Measurements from ENCODE around the gene ACSS1.

The ACSS1 gene

DNA sequence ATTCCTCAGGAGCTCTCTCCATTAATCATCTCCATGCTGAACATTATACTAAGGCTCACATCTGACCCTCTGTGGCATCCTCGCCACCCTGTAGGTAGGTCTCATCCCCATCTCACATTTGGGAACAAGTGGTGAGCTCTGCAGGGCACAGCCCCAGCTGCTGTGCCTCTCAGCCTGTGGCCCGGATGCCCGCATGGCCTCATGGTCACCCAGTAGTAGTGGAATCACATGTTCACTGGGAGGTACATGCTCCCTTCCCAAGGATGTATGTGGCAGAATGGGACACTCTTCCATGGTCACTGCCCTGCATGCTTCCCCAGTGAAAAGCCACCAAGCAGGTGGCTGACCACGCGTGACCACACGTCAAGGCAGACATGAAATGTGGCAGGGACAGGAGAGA, 39.1 kb downstream of the ACSS1 start:
- Histone ChIP-seq H3K27me3 (ENCODE audit: control insufficient read depth in 1 of 2, insufficient read depth in 2 of 2, low read length in 2 of 2) (no peaks in the 10 kb centered on the region), H3K9me3 (ENCODE audit: control insufficient read depth in 2 of 2, low read length in 2 of 2) (no peaks in the 10 kb centered on the region), H3K9ac (ENCODE audit: low read length in 2 of 2) (no peak overlapping the region), H3K27ac (ENCODE audit: low read length) (no peak overlapping the region), H3K36me3 (ENCODE audit: control insufficient read depth in 2 of 2, insufficient read depth in 2 of 2, low read length in 2 of 2) (peaks cover 27 to 47% of the 10 kb centered on the region in 2 donors), H3K4me1 (ENCODE audit: control insufficient read depth, insufficient read depth, low read length) (peaks cover 4% of the 10 kb centered on the region), H3K4me3 (ENCODE audit: low read length in 2 of 2) (no peak overlapping the region)

DNA sequence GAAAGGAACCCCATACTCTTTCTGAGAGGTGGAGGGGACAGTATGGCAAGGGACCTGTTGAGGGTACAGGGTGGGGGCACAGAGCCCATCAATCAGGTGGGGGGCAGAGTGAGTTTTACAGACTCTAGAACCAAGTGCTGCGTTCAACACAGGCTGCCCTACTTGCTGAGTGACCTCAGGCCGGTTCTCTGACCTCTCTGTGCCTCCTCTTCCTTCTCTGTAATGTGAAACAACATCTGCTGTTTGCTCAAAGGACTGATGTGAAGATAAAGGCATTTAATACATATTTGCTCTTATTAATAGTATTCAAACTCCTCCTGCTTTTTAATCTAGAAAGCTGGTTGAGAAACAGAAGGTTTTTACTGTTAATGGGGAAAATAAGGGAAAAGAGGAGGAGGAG, 39.5 kb downstream of the ACSS1 start:
- Histone ChIP-seq H3K9me3 (ENCODE audit: control insufficient read depth in 2 of 2, low read length in 2 of 2) (no peaks in the 10 kb centered on the region), H3K4me3 (ENCODE audit: low read length in 2 of 2) (no peak overlapping the region), H3K9ac (ENCODE audit: low read length in 2 of 2) (no peak overlapping the region), H3K4me1 (ENCODE audit: control insufficient read depth, insufficient read depth, low read length) (peaks cover 4% of the 10 kb centered on the region), H3K27me3 (ENCODE audit: control insufficient read depth in 1 of 2, insufficient read depth in 2 of 2, low read length in 2 of 2) (no peaks in the 10 kb centered on the region), H3K27ac (ENCODE audit: low read length) (no peak overlapping the region), H3K36me3 (ENCODE audit: control insufficient read depth in 2 of 2, insufficient read depth in 2 of 2, low read length in 2 of 2) (peaks cover 30 to 51% of the 10 kb centered on the region in 2 donors)

DNA sequence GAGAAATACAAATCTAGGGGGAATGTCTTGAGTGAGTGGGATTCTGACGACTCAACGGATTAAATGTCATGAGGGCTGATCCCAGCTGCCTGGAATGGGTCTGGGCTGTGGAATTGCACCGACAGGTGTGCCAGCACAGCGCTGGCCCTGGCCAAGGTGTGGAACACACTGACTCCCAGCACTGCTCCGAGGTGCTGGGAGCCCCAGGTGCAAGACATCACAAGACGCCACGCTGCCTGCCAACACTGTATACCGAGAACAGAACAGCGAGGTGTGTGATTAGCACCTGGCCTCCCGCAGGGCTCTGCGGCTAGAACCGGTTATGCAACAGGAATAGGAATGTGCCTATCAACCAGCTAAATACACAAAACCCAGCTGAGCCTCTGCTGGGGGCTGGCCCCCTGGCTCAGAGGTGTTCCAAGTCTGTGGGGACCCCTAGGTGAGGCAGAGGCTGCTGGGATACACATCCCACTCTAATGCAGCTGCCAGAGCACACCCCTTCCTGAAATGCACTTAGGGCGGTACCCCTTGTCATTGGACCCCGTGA, 40.6 kb downstream of the ACSS1 start:
- H3K4me3 ChIP-seq (ENCODE audit: low read length in 2 of 2) = no peak overlapping the region
- peaks cover 4% of the 10 kb centered on the region for H3K4me1 ChIP-seq (ENCODE audit: control insufficient read depth, insufficient read depth, low read length)
- no peak overlapping the region for H3K27ac ChIP-seq (ENCODE audit: low read length)
- no peak overlapping the region for H3K9ac ChIP-seq (ENCODE audit: low read length in 2 of 2)
- H3K9me3 ChIP-seq (ENCODE audit: control insufficient read depth in 2 of 2, low read length in 2 of 2) = no peaks in the 10 kb centered on the region
- no peaks in the 10 kb centered on the region for H3K27me3 ChIP-seq (ENCODE audit: control insufficient read depth in 1 of 2, insufficient read depth in 2 of 2, low read length in 2 of 2)
- peaks cover 37 to 59% of the 10 kb centered on the region in 2 donors for H3K36me3 ChIP-seq (ENCODE audit: control insufficient read depth in 2 of 2, insufficient read depth in 2 of 2, low read length in 2 of 2)

DNA sequence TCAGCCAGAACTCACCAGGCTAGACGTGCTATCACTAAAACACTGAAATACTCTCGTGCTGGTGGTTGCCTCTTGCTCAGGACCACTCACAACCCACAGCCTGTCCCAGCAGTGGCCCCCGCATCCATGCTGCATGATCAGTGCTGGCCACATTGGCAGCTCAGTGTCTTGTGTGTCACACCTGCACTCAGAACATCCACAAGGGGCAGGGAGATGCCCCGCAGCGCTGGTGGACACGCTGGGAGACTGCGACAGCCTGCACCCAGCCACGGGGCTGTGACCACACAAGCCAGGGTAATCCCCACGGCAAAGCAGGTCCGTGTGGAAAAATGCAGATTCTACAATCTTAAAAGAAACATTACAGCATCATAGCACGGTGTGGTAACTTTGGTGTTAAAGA, 41.5 kb downstream of the ACSS1 start:
- H3K9me3 ChIP-seq (ENCODE audit: control insufficient read depth in 2 of 2, low read length in 2 of 2) = no peaks in the 10 kb centered on the region
- no peak overlapping the region for H3K4me3 ChIP-seq (ENCODE audit: low read length in 2 of 2)
- H3K4me1 ChIP-seq (ENCODE audit: control insufficient read depth, insufficient read depth, low read length) = peaks cover 4% of the 10 kb centered on the region
- H3K27ac ChIP-seq (ENCODE audit: low read length) = no peak overlapping the region
- H3K36me3 ChIP-seq (ENCODE audit: control insufficient read depth in 2 of 2, insufficient read depth in 2 of 2, low read length in 2 of 2) = peaks cover 45 to 68% of the 10 kb centered on the region in 2 donors
- no peaks in the 10 kb centered on the region for H3K27me3 ChIP-seq (ENCODE audit: control insufficient read depth in 1 of 2, insufficient read depth in 2 of 2, low read length in 2 of 2)
- no peak overlapping the region for H3K9ac ChIP-seq (ENCODE audit: low read length in 2 of 2)

DNA sequence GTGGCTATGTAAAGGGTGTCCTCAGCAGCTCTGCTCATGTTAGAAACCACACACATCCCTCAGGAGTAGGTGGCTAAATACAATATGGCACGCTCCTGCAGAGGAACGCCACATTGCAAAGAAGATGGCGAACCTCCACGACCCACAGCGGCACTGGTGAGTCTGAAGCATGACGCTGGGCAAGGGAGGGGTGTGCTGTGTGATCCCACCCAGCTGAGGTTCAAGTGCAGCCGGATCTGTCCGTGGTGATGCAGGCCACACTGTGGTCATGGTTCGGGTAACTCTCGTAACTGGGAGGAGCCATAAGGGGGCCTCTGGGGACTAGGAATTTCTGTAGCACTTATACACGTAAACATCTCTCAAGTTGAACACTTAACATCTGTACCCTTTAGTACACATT, 42.0 kb downstream of the ACSS1 start:
- Histone ChIP-seq H3K36me3 (ENCODE audit: control insufficient read depth in 2 of 2, insufficient read depth in 2 of 2, low read length in 2 of 2) (peaks cover 41 to 67% of the 10 kb centered on the region in 2 donors), H3K9me3 (ENCODE audit: control insufficient read depth in 2 of 2, low read length in 2 of 2) (no peaks in the 10 kb centered on the region), H3K27ac (ENCODE audit: low read length) (no peak overlapping the region), H3K4me3 (ENCODE audit: low read length in 2 of 2) (no peak overlapping the region), H3K4me1 (ENCODE audit: control insufficient read depth, insufficient read depth, low read length) (peaks cover 2% of the 10 kb centered on the region), H3K27me3 (ENCODE audit: control insufficient read depth in 1 of 2, insufficient read depth in 2 of 2, low read length in 2 of 2) (no peaks in the 10 kb centered on the region), H3K9ac (ENCODE audit: low read length in 2 of 2) (no peak overlapping the region)

DNA sequence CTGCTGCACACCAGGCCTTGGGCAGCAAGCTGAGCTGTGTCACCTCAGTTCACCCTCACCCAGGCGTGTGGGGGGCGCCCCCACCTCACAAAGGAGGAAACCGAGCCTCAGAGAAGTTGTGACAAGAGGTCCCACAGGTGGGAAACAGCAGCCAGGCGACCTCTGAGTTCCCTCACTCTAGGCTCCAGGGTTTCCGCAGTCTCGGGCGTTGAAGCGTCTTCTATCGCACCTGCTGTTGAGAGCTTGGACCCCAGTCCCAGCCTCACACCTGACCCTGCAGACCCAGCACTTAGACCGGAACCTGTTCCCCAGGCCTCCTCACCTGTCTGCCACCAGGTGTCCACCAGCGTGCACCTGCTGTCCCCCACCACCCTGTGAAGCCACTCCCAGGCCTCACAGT, 43.1 kb downstream of the ACSS1 start:
- no peak overlapping the region for H3K27ac ChIP-seq (ENCODE audit: low read length)
- no peak overlapping the region for H3K4me3 ChIP-seq (ENCODE audit: low read length in 2 of 2)
- H3K9me3 ChIP-seq (ENCODE audit: control insufficient read depth in 2 of 2, low read length in 2 of 2) = no peaks in the 10 kb centered on the region
- no peak overlapping the region for H3K9ac ChIP-seq (ENCODE audit: low read length in 2 of 2)
- H3K27me3 ChIP-seq (ENCODE audit: control insufficient read depth in 1 of 2, insufficient read depth in 2 of 2, low read length in 2 of 2) = no peaks in the 10 kb centered on the region
- H3K36me3 ChIP-seq (ENCODE audit: control insufficient read depth in 2 of 2, insufficient read depth in 2 of 2, low read length in 2 of 2) = peaks cover 32 to 60% of the 10 kb centered on the region in 2 donors
- H3K4me1 ChIP-seq (ENCODE audit: control insufficient read depth, insufficient read depth, low read length) = peaks cover 3% of the 10 kb centered on the region

DNA sequence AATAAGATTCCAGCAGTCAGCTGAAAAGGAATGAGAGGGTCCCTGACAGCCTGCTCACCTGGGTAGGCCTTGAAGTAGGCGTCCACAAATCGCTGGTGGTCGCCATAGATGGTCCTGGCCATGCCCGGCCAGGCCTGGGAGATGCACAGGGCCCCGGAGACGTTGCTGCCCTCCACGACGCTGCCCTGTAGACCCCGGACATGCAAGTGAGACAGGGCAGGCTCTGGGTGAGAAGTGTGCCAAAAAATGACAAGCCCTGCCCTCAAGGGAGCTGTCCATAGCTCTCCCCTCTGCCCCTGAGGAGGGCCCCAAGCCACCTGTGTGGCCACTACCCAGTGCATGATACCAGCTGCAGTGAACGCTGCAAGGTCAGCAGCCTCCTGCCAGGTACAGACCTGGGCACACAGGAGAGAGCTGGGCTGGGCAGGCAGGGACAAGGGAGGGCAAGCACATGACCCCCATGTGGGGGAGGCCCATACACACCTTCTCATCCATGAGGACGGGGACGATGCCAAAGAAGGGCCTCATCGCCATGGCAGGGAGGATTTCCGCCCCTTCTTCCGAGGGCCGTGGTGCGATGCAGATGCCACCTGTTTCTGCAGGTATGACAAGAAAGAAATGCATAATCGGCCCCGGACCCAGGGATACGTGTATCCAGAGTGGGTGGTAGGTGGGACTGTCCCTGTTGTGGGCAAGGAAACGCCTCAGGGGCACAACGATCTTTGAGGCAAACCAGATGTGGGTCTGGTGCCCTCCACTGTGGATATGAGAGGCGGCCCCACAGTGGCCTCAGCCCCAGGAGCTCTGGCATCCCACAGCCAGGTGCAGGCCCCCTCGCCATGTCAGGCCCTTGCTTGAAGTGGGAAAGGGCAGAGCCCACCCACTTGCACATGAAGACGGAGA, 44.2 kb downstream of the ACSS1 start:
- Histone ChIP-seq H3K4me3 (ENCODE audit: low read length in 2 of 2) (no peak overlapping the region), H3K27ac (ENCODE audit: low read length) (no peak overlapping the region), H3K27me3 (ENCODE audit: control insufficient read depth in 1 of 2, insufficient read depth in 2 of 2, low read length in 2 of 2) (no peaks in the 10 kb centered on the region), H3K36me3 (ENCODE audit: control insufficient read depth in 2 of 2, insufficient read depth in 2 of 2, low read length in 2 of 2) (peaks cover 25 to 61% of the 10 kb centered on the region in 2 donors), H3K9me3 (ENCODE audit: control insufficient read depth in 2 of 2, low read length in 2 of 2) (no peaks in the 10 kb centered on the region), H3K9ac (ENCODE audit: low read length in 2 of 2) (no peak overlapping the region), H3K4me1 (ENCODE audit: control insufficient read depth, insufficient read depth, low read length) (peaks cover 13% of the 10 kb centered on the region)

DNA sequence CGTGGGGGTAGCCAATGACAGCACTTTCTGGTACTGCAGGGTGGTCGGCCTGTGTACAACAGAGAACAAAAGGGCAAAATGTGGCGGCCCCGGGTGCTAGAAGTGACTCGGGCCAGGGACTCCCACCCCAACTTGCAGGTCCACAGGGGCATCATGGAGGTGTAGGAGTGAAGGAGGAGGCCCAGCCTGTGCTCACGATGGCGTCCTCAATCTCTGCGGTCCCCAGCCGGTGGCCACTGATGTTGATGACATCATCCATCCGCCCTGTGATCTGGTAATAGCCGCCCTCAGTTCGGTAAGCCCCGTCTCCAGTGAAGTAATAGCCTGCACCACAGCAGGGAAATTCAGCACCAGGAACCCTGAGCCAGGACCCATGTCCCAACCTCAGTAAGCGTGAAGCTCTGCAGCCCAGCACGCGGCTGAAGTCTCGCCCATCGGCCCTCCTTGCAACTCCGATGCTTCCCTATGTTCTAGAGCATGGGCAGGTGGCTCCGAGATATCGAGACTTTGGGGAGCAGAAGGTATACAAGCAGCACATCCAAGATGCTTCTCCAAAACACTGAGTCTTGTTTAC, 45.2 kb downstream of the ACSS1 start:
- H3K4me1 ChIP-seq (ENCODE audit: control insufficient read depth, insufficient read depth, low read length) = peaks cover 24% of the 10 kb centered on the region
- no peak overlapping the region for H3K27ac ChIP-seq (ENCODE audit: low read length)

DNA sequence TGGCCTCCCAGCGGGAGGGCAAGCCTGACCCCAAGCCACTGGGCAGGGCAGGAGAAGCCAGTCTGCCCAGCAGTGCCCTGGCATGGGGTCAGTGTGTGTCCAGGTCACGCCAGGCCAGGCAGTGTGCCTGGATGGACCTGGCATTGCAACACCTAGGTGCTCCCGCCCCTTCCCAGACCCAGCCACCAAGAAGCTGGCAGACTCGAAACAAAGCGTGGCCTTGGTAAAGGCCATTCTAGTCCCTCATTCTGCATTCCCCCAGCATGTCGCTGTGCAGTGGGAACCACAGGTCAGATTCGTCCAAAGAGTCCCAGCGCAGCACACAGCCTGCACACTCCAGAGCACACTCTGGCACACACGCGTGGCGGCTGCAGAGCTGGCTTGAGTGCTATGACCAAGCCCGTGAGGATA, 46.1 kb downstream of the ACSS1 start:
- Histone ChIP-seq H3K9ac (ENCODE audit: low read length in 2 of 2) (no peak overlapping the region), H3K4me1 (ENCODE audit: control insufficient read depth, insufficient read depth, low read length) (peaks cover 29% of the 10 kb centered on the region), H3K36me3 (ENCODE audit: control insufficient read depth in 2 of 2, insufficient read depth in 2 of 2, low read length in 2 of 2) (peaks cover 34 to 68% of the 10 kb centered on the region in 2 donors), H3K27ac (ENCODE audit: low read length) (no peak overlapping the region), H3K27me3 (ENCODE audit: control insufficient read depth in 1 of 2, insufficient read depth in 2 of 2, low read length in 2 of 2) (no peaks in the 10 kb centered on the region), H3K9me3 (ENCODE audit: control insufficient read depth in 2 of 2, low read length in 2 of 2) (no peaks in the 10 kb centered on the region), H3K4me3 (ENCODE audit: low read length in 2 of 2) (no peak overlapping the region)

More for the DNA sequence above, 45.2 kb downstream of the ACSS1 start:
- H3K9me3 ChIP-seq (ENCODE audit: control insufficient read depth in 2 of 2, low read length in 2 of 2) = no peaks in the 10 kb centered on the region
- no peak overlapping the region for H3K4me3 ChIP-seq (ENCODE audit: low read length in 2 of 2)
- no peak overlapping the region for H3K9ac ChIP-seq (ENCODE audit: low read length in 2 of 2)
- no peaks in the 10 kb centered on the region for H3K27me3 ChIP-seq (ENCODE audit: control insufficient read depth in 1 of 2, insufficient read depth in 2 of 2, low read length in 2 of 2)
- H3K36me3 ChIP-seq (ENCODE audit: control insufficient read depth in 2 of 2, insufficient read depth in 2 of 2, low read length in 2 of 2) = peaks cover 28 to 63% of the 10 kb centered on the region in 2 donors

DNA sequence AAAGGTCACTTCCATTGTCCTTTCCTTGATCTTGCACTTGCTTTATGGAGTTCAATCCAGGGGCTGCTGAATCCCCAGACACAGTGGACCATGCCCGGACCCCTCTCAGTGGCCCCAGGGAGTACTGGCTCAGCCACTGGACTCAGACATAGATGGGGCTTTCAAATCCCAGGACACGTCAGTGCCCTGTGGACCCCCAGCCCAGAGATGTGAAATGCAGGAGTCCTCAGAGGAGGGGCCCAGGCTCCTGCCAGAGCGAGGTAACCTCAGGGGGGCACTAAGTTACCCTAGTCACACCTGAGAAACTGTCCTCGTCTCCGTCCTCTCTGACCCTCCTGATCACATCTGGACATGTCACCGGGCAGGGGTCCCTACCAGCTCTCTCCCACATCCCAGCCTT, 46.7 kb downstream of the ACSS1 start:
- Histone ChIP-seq H3K4me1 (ENCODE audit: control insufficient read depth, insufficient read depth, low read length) (peaks cover 34% of the 10 kb centered on the region), H3K27ac (ENCODE audit: low read length) (no peak overlapping the region), H3K9ac (ENCODE audit: low read length in 2 of 2) (no peak overlapping the region), H3K4me3 (ENCODE audit: low read length in 2 of 2) (no peak overlapping the region), H3K9me3 (ENCODE audit: control insufficient read depth in 2 of 2, low read length in 2 of 2) (no peaks in the 10 kb centered on the region), H3K27me3 (ENCODE audit: control insufficient read depth in 1 of 2, insufficient read depth in 2 of 2, low read length in 2 of 2) (no peaks in the 10 kb centered on the region), H3K36me3 (ENCODE audit: control insufficient read depth in 2 of 2, insufficient read depth in 2 of 2, low read length in 2 of 2) (peaks cover 30 to 67% of the 10 kb centered on the region in 2 donors)
